ENCODE data around the gene DMBX1.

Gene DMBX1

GRCh38 chr1:46461017-46461808 is 28.4 kb upstream of the DMBX1 start:
- peak; percentile 5 for DNase-seq

- DNase-seq = peak; percentile 49
Measured at GRCh38 chr1:46461809-46462448, 27.7 kb upstream of the DMBX1 start.

- no peak for DNase-seq
Measured at GRCh38 chr1:46464013-46464548, 25.6 kb upstream of the DMBX1 start.

- peak; percentile 21 for DNase-seq
Measured at GRCh38 chr1:46464915-46465314, 24.7 kb upstream of the DMBX1 start.

GRCh38 chr1:46465981-46466476 is 23.6 kb upstream of the DMBX1 start:
- DNase-seq = no peak

- peak; percentile 67 for DNase-seq
Measured at GRCh38 chr1:46466477-46467182, 23.0 kb upstream of the DMBX1 start.

- DNase-seq = peak; percentile 5
Measured at GRCh38 chr1:46467183-46467504, 22.5 kb upstream of the DMBX1 start.

- peak; percentile 15 for DNase-seq
Measured at GRCh38 chr1:46469881-46470280, 19.8 kb upstream of the DMBX1 start.

GRCh38 chr1:46471848-46472492 is 17.7 kb upstream of the DMBX1 start:
- DNase-seq = no peak

GRCh38 chr1:46472498-46473181 is 17.0 kb upstream of the DMBX1 start:
- no peak for DNase-seq

GRCh38 chr1:46473991-46474390 is 15.6 kb upstream of the DMBX1 start:
- no peak for DNase-seq

- no peak for DNase-seq
Measured at GRCh38 chr1:46474570-46474969, 15.1 kb upstream of the DMBX1 start.

- peak; percentile 10 for DNase-seq
Measured at GRCh38 chr1:46476673-46477072, 13.0 kb upstream of the DMBX1 start.

GRCh38 chr1:46477153-46477929 is 12.3 kb upstream of the DMBX1 start:
- DNase-seq = peak; percentile 60

- DNase-seq = no peak
Measured at GRCh38 chr1:46478721-46479485, 10.7 kb upstream of the DMBX1 start.

GRCh38 chr1:46479744-46480350 is 9.8 kb upstream of the DMBX1 start:
- no peak for DNase-seq

- no peak for DNase-seq
Measured at GRCh38 chr1:46480959-46481646, 8.5 kb upstream of the DMBX1 start.

GRCh38 chr1:46481961-46482360 is 7.7 kb upstream of the DMBX1 start:
- no peak for DNase-seq

- DNase-seq = no peak
Measured at GRCh38 chr1:46483589-46483988, 6.0 kb upstream of the DMBX1 start.
